Daoy (cell line): ENCODE data around the gene TAF7L. TPM values are rescaled to one million over a fixed set of nuclear protein-coding genes. Genes with fewer than 3 reads are reported as not detected.
"Not testable (repeated sequence)": the region's sequence is repeated elsewhere in the genome, so short reads cannot be mapped to it uniquely, and the experiment has no call there.

Source experiments
- DNase-seq: peaks from one replicate; pipeline ENCODE4 v3.0.0-alpha.2; 2015; ENCODE audit warnings: low read depth
- total RNA-seq: library from RNA; depleted of rRNA; stranded (reverse); fragments of >200 nt; shearing (Covaris generic); gene quantifications from 2 replicates; pipeline ENCODE4 v1.2.3, GENCODE V29; 2014; rRNA removed

TAF7L gene
- total RNA-seq: 0.06 and 0.17 TPM in 2 replicates

GRCh38 chrX:101290957-101291603, at the start of gene TAF7L:
Gene TAF7L (minus strand): TSS chrX:101291334. CDS start chrX:101287543, 3,791 bp downstream.
- DNase-seq: no peak

- DNase-seq: no peak
Measured at GRCh38 chrX:101337776-101338271, 46.7 kb upstream of the TAF7L start.

- DNase-seq: not testable (repeated sequence)
Measured at GRCh38 chrX:101334310-101334709, 43.2 kb upstream of the TAF7L start.

- not testable (repeated sequence) for DNase-seq
Measured at GRCh38 chrX:101326600-101326999, 35.5 kb upstream of the TAF7L start.

- DNase-seq: no peak
Measured at GRCh38 chrX:101303790-101304189, 12.7 kb upstream of the TAF7L start.

- not testable (repeated sequence) for DNase-seq
Measured at GRCh38 chrX:101295603-101296002, 4.5 kb upstream of the TAF7L start.

- DNase-seq: peak; percentile 19
Measured at GRCh38 chrX:101287402-101287801, 3.7 kb downstream of the TAF7L start.

- no peak for DNase-seq
Measured at GRCh38 chrX:101276238-101276637, 14.9 kb downstream of the TAF7L start.

- no peak for DNase-seq
Measured at GRCh38 chrX:101274198-101274597, 16.9 kb downstream of the TAF7L start.

- peak; percentile 66 for DNase-seq
Measured at GRCh38 chrX:101265869-101266428, 25.2 kb downstream of the TAF7L start.

- no peak for DNase-seq
Measured at GRCh38 chrX:101263766-101264165, 27.4 kb downstream of the TAF7L start.

GRCh38 chrX:101262590-101262989, 28.5 kb downstream of the TAF7L start:
- DNase-seq: no peak

- peak; percentile 7 for DNase-seq
Measured at GRCh38 chrX:101260435-101260834, 30.7 kb downstream of the TAF7L start.

- no peak for DNase-seq
Measured at GRCh38 chrX:101258259-101258581, 32.9 kb downstream of the TAF7L start.

- peak; percentile 8 for DNase-seq
Measured at GRCh38 chrX:101257448-101258258, 33.5 kb downstream of the TAF7L start.

- DNase-seq: no peak
Measured at GRCh38 chrX:101252634-101253033, 38.5 kb downstream of the TAF7L start.

- DNase-seq: no peak
Measured at GRCh38 chrX:101241531-101241930, 49.6 kb downstream of the TAF7L start.

- DNase-seq: no peak
Measured at GRCh38 chrX:101237041-101237440, 54.1 kb downstream of the TAF7L start.

- peak; percentile 15 for DNase-seq
Measured at GRCh38 chrX:101232316-101232715, 58.8 kb downstream of the TAF7L start.

GRCh38 chrX:101231080-101231479, 60.1 kb downstream of the TAF7L start:
- DNase-seq: no peak

- DNase-seq: no peak
Measured at GRCh38 chrX:101230636-101231035, 60.5 kb downstream of the TAF7L start.

GRCh38 chrX:101229170-101229569, 62.0 kb downstream of the TAF7L start:
- peak; percentile 40 for DNase-seq

GRCh38 chrX:101223226-101223625, 67.9 kb downstream of the TAF7L start:
- DNase-seq: no peak
